Activated CD8-positive, alpha-beta T cell treated with anti-CD3 and anti-CD28 coated beads for 36 hours (primary cell): ENCODE results near the gene SEC61B. TPM values are rescaled to one million over a fixed set of nuclear protein-coding genes. Genes with fewer than 3 reads are reported as not detected.
"Not testable (repeated sequence)": the region's sequence is repeated elsewhere in the genome, so short reads cannot be mapped to it uniquely, and the experiment has no call there.

Experiments
- ATAC-seq: fragments of 200-7000 bp; cut with Tn5 transposase; one replicate; pipeline ENCODE4 v1.10.0; 2021; ENCODE audit warnings: mild to moderate bottlenecking, moderate library complexity
- CTCF ChIA-PET: fragments of 350-600 bp; sonication (Branson Sonifier 250); formaldehyde crosslinking; loops from one replicate; lab custom pipeline; 2021; ENCODE audit warnings: antibody characterized with exemption; lab: Charles Lee
- POLR2A ChIA-PET: fragments of 350-600 bp; sonication (Branson Sonifier 250); formaldehyde crosslinking; loops from one replicate; lab custom pipeline; 2021; ENCODE audit warnings: antibody characterized with exemption; lab: Charles Lee
- DNase-seq: peaks from one replicate; pipeline ENCODE4 v3.0.0-alpha.2; 2020
- H3K27ac Mint-ChIP-seq: one replicate; pipeline ENCODE4 v1.8.0; 2021; ENCODE audit warnings: mild to moderate bottlenecking, mixed read lengths
- H3K27me3 Mint-ChIP-seq: one replicate; pipeline ENCODE4 v1.8.0; 2021; ENCODE audit warnings: mixed read lengths
- H3K36me3 Mint-ChIP-seq: one replicate; pipeline ENCODE4 v1.8.0; 2021; ENCODE audit warnings: low read depth, mixed read lengths
- H3K4me1 Mint-ChIP-seq: one replicate; pipeline ENCODE4 v1.8.0; 2021; ENCODE audit warnings: low read depth, mixed read lengths
- H3K4me3 Mint-ChIP-seq: one replicate; pipeline ENCODE4 v1.8.0; 2021; ENCODE audit warnings: mild to moderate bottlenecking, moderate library complexity, mixed read lengths
- H3K9me3 Mint-ChIP-seq: one replicate; pipeline ENCODE4 v1.8.0; 2021; ENCODE audit warnings: mixed read lengths
- CTCF ChIP-seq: fragments of 200-600 bp; IDR thresholded peaks from one replicate; pipeline ENCODE4 v1.8.0; 2022; ENCODE audit warnings: antibody characterized with exemption, mild to moderate bottlenecking
- intact Hi-C: fragments of 100-400 bp; cut with micrococcal nuclease; formaldehyde crosslinking; loops from one replicate; pipeline ENCODE4 v1.10.0; 2022
- total RNA-seq, 2 experiments: library from RNA; stranded (reverse); gene quantifications; one replicate each; pipeline ENCODE4 v1.2.3, GENCODE V29; 2021

SEC61B gene
- total RNA-seq, 2 experiments from 2014 or later, result 140 to 149 TPM

- peaks cover 3% of the 10 kb centered on the region for H3K9me3 Mint-ChIP-seq
- peaks cover 7% of the 10 kb centered on the region for H3K27me3 Mint-ChIP-seq
- TF ChIP-seq CTCF, result no peak
- no peak overlapping the region for H3K27ac Mint-ChIP-seq
- no peaks in the 10 kb centered on the region for H3K36me3 Mint-ChIP-seq
- no peak overlapping the region for H3K4me3 Mint-ChIP-seq
- CTCF ChIA-PET, result interaction anchor here (1.0 to 5.3 kb wide), 4 partner anchors 8 to 38 kb away, joined by 3 to 32 read pairs (median 4); no protein-coding TSS in a partner anchor
- ATAC-seq (peak; percentile 51), DNase-seq (no peak)
- POLR2A ChIA-PET, result no interaction called here
- intact Hi-C loops, result no loop called here
- H3K4me1 Mint-ChIP-seq, result peaks cover 13% of the 10 kb centered on the region
Measured at GRCh38 chr9:99193466-99193821, 28.6 kb upstream of the SEC61B start.

GRCh38 chr9:99196484-99196883 is 25.6 kb upstream of the SEC61B start:
- H3K9me3 Mint-ChIP-seq, DNase-seq, intact Hi-C loops, ATAC-seq, H3K4me3 Mint-ChIP-seq, H3K36me3 Mint-ChIP-seq, H3K27me3 Mint-ChIP-seq, H3K27ac Mint-ChIP-seq: not testable (repeated sequence)
- POLR2A ChIA-PET, result interaction anchor here (1.1 to 1.2 kb wide), 2 partner anchors 10 to 22 kb away, joined by 3 to 4 read pairs; no protein-coding TSS in a partner anchor
- CTCF ChIA-PET, result interaction anchor here (0.7 to 5.3 kb wide), 6 partner anchors 8 to 35 kb away, joined by 3 to 32 read pairs (median 6); partner anchors contain the start of genes ALG2 and SEC61B
- peaks cover 13% of the 10 kb centered on the region for H3K4me1 Mint-ChIP-seq

GRCh38 chr9:99197124-99197630 is 24.9 kb upstream of the SEC61B start:
- Mint-ChIP-seq H3K4me3 (no peak overlapping the region), H3K27ac (no peak overlapping the region), H3K4me1 (peaks cover 13% of the 10 kb centered on the region), H3K27me3 (peaks cover 7% of the 10 kb centered on the region), H3K9me3 (peaks cover 3% of the 10 kb centered on the region), H3K36me3 (no peaks in the 10 kb centered on the region)
- ChIA-PET CTCF (interaction anchor here (0.5 to 5.3 kb wide), 8 partner anchors 8 to 35 kb away, joined by 3 to 32 read pairs (median 6); partner anchors contain the start of genes ALG2 and SEC61B), POLR2A (interaction anchor here (0.5 to 1.2 kb wide), 3 partner anchors 15 to 24 kb away, joined by 3 to 4 read pairs (median 3); partner anchors contain the start of genes ALG2 and SEC61B)
- ATAC-seq, result no peak
- no peak for TF ChIP-seq CTCF
- intact Hi-C loops, result no loop called here
- DNase-seq, result no peak

- no peak for TF ChIP-seq CTCF
- H3K27ac Mint-ChIP-seq, result no peak overlapping the region
- POLR2A ChIA-PET, result interaction anchor here (0.5 to 1.1 kb wide), 3 partner anchors 23 to 680 kb away, joined by 3 to 4 read pairs (median 3); partner anchors contain the start of genes ALG2 and SEC61B
- no peak overlapping the region for H3K4me3 Mint-ChIP-seq
- CTCF ChIA-PET, result interaction anchor here (0.7 to 5.3 kb wide), 6 partner anchors 9 to 34 kb away, joined by 3 to 32 read pairs (median 6); partner anchors contain the start of genes ALG2 and SEC61B
- no peaks in the 10 kb centered on the region for H3K36me3 Mint-ChIP-seq
- peaks cover 3% of the 10 kb centered on the region for H3K9me3 Mint-ChIP-seq
- H3K27me3 Mint-ChIP-seq, result peaks cover 6% of the 10 kb centered on the region
- peaks cover 12% of the 10 kb centered on the region for H3K4me1 Mint-ChIP-seq
- intact Hi-C loops, result no loop called here
- DNase-seq (no peak), ATAC-seq (no peak)
Measured at GRCh38 chr9:99197987-99198386, 24.1 kb upstream of the SEC61B start.

GRCh38 chr9:99199938-99200539 is 22.0 kb upstream of the SEC61B start:
- DNase-seq (no peak), ATAC-seq (no peak)
- no peaks in the 10 kb centered on the region for H3K36me3 Mint-ChIP-seq
- POLR2A ChIA-PET, result interaction anchor here (1.8 kb wide), 1 partner anchor 15 kb away, joined by 4 read pairs; no protein-coding TSS in a partner anchor
- CTCF ChIA-PET, result interaction anchor here (1.9 kb wide), 1 partner anchor 15 kb away, joined by 8 read pairs; no protein-coding TSS in a partner anchor
- peaks cover 5% of the 10 kb centered on the region for H3K27me3 Mint-ChIP-seq
- peaks cover 5% of the 10 kb centered on the region for H3K4me1 Mint-ChIP-seq
- peaks cover 3% of the 10 kb centered on the region for H3K9me3 Mint-ChIP-seq
- H3K27ac Mint-ChIP-seq, result no peak overlapping the region
- no peak overlapping the region for H3K4me3 Mint-ChIP-seq
- intact Hi-C loops, result no loop called here
- no peak for TF ChIP-seq CTCF
